Endothelial cell of umbilical vein (primary cell): Measurements from ENCODE around the gene ZNF2.

Experiments
- EZH2 ChIP-seq: IDR thresholded peaks from 2 replicates; pipeline ENCODE4 v1.6.1; 2012; ENCODE audit warnings: borderline replicate concordance, low read depth, mild to moderate bottlenecking, moderate library complexity, low read length, inconsistent platforms; ENCODE audit not compliant: severe bottlenecking
- FOS ChIP-seq: IDR thresholded peaks from 2 replicates; pipeline ENCODE4 v1.6.1; 2011; ENCODE audit warnings: mild to moderate bottlenecking, low read length, moderate library complexity, borderline replicate concordance; ENCODE audit not compliant: insufficient read depth
- POLR2A ChIP-seq: IDR thresholded peaks from 2 replicates; pipeline ENCODE4 v1.6.1; 2012; ENCODE audit warnings: low read depth, mild to moderate bottlenecking, control low read depth, low read length
- POLR2AphosphoS5 ChIP-seq: IDR thresholded peaks from 2 replicates; pipeline ENCODE4 v1.6.1; 2012; ENCODE audit warnings: low read depth, mild to moderate bottlenecking, control low read depth, low read length, moderate library complexity; ENCODE audit not compliant: insufficient read depth
- TF ChIP-seq, protein P1 (sequence below), 2 donors: IDR thresholded peaks; 1 replicate in 1 of 2; 2 replicates in 1 of 2; pipeline ENCODE4 v1.5.1; 2011; ENCODE audit warnings: low read length in 2 of 2, mild to moderate bottlenecking in 2 of 2, moderate library complexity in 2 of 2, control low read depth in 1 of 2, inconsistent platforms in 1 of 2, low read depth in 1 of 2; ENCODE audit not compliant: insufficient read depth in 1 of 2; ENCODE audit errors: extremely low read depth in 1 of 2

DNA sequence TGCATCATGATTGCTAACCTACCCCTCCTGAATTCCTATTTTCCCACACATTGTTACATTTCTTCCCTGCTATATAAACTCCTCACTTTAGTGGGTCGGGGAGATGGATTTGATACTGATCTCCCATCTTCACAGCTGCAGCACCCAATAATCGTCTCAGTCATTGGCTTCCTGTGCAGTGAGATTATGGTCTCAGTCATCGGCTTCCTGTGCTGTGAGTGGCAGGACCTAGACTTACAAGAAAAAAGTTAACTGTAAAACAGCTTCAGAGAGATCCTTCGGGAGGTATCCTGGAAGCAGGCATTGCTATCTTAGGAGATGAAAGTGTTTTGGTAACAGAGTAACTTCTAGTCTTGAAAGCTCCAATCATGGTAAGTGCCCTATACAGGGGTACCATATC is 38.3 kb downstream of the ZNF2 start:
- TF ChIP-seq, protein P1, sequence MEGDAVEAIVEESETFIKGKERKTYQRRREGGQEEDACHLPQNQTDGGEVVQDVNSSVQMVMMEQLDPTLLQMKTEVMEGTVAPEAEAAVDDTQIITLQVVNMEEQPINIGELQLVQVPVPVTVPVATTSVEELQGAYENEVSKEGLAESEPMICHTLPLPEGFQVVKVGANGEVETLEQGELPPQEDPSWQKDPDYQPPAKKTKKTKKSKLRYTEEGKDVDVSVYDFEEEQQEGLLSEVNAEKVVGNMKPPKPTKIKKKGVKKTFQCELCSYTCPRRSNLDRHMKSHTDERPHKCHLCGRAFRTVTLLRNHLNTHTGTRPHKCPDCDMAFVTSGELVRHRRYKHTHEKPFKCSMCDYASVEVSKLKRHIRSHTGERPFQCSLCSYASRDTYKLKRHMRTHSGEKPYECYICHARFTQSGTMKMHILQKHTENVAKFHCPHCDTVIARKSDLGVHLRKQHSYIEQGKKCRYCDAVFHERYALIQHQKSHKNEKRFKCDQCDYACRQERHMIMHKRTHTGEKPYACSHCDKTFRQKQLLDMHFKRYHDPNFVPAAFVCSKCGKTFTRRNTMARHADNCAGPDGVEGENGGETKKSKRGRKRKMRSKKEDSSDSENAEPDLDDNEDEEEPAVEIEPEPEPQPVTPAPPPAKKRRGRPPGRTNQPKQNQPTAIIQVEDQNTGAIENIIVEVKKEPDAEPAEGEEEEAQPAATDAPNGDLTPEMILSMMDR (IDR thresholded peaks at IDR 0.05; ENCODE audit: extremely low read depth in 1 of 2, insufficient read depth in 1 of 2, low read depth in 1 of 2, low read length in 2 of 2): no peak
- TF ChIP-seq POLR2A (no peak), POLR2AphosphoS5 (no peak), EZH2 (no peak), FOS (no peak)
